Cardiac muscle cell (in vitro differentiated cells and primary cell): Measurements from ENCODE around the gene CDC14A. TPM values are rescaled to one million over a fixed set of nuclear protein-coding genes. Genes with fewer than 3 reads are reported as not detected.

Source experiments
- DNase-seq, 2 donors: peaks; one replicate each; pipeline versions ENCODE4 v3.0.0 to v3.0.0-alpha.2; 2010 to 2017; ENCODE audit warnings: low read depth in 1 of 2, low spot score in 1 of 2
- H3K27ac ChIP-seq: fragments of 200-600 bp; sonication (generic); 2 replicates; pipeline ENCODE4 v1.5.1; 2016
- H3K27me3 ChIP-seq: fragments of 200-600 bp; sonication (generic); 2 replicates; pipeline ENCODE4 v1.6.0; 2016; ENCODE audit warnings: control low read depth
- H3K36me3 ChIP-seq: fragments of 200-600 bp; sonication (generic); 2 replicates; pipeline ENCODE4 v1.5.1; 2016; ENCODE audit warnings: control low read depth
- H3K4me1 ChIP-seq: fragments of 200-600 bp; sonication (generic); 2 replicates; pipeline ENCODE4 v1.8.1; 2017; ENCODE audit warnings: low read depth, mild to moderate bottlenecking, mixed run types
- H3K4me3 ChIP-seq: fragments of 200-600 bp; sonication (generic); 2 replicates; pipeline ENCODE4 v1.5.1; 2016; ENCODE audit warnings: mild to moderate bottlenecking
- H3K9me3 ChIP-seq: fragments of 200-600 bp; sonication (generic); 2 replicates; pipeline ENCODE4 v1.5.1; 2017; ENCODE audit warnings: low read depth, mild to moderate bottlenecking, control low read depth
- polyA plus RNA-seq: library from polyadenylated mRNA; unstranded; fragments of >200 nt; fragmentation: Nextera tagmentation; extraction: Ambion mirVana; gene quantifications from 2 replicates; pipeline ENCODE4 v1.2.1, GENCODE V29; 2016
- total RNA-seq: library from RNA; depleted of rRNA; stranded (reverse); fragments of >200 nt; gene quantifications from 2 replicates; pipeline ENCODE4 v1.2.3, GENCODE V29; 2016
- TF ChIP-seq, protein P1 (sequence below): IDR thresholded peaks from 2 replicates; pipeline ENCODE4 v1.5.1; 2012; ENCODE audit warnings: low read depth, mild to moderate bottlenecking, low read length

The CDC14A gene
- total and polyA plus RNA-seq, 2 experiments from 2014 or later = 9.6 to 16.9 TPM

DNA sequence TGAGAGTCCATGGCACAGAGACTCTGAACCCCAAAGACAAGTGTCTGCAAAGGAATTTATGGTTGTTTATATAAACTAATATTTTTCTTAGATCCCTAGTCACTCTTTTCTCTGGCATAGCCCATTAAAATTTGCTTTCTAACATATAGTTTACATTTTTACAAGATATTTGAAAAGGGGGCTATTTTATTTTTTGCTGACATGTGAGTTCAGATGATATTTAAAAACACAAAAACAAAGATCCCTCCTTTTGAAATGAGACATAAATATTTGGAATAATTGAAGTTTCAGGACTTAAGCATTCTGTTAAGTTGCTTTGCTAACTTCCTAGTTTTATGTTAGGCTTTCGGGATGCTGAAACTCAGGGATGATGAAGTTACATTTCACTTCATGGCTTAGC is 86.1 kb downstream of the CDC14A start:
- Histone ChIP-seq H3K27me3 (no peaks in the 10 kb centered on the region), H3K36me3 (no peaks in the 10 kb centered on the region), H3K9me3 (no peaks in the 10 kb centered on the region), H3K4me3 (no peak overlapping the region), H3K4me1 (peaks cover 12% of the 10 kb centered on the region), H3K27ac (no peak overlapping the region)
- TF ChIP-seq, protein P1, sequence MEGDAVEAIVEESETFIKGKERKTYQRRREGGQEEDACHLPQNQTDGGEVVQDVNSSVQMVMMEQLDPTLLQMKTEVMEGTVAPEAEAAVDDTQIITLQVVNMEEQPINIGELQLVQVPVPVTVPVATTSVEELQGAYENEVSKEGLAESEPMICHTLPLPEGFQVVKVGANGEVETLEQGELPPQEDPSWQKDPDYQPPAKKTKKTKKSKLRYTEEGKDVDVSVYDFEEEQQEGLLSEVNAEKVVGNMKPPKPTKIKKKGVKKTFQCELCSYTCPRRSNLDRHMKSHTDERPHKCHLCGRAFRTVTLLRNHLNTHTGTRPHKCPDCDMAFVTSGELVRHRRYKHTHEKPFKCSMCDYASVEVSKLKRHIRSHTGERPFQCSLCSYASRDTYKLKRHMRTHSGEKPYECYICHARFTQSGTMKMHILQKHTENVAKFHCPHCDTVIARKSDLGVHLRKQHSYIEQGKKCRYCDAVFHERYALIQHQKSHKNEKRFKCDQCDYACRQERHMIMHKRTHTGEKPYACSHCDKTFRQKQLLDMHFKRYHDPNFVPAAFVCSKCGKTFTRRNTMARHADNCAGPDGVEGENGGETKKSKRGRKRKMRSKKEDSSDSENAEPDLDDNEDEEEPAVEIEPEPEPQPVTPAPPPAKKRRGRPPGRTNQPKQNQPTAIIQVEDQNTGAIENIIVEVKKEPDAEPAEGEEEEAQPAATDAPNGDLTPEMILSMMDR = no peak
- DNase-seq = no peak

DNA sequence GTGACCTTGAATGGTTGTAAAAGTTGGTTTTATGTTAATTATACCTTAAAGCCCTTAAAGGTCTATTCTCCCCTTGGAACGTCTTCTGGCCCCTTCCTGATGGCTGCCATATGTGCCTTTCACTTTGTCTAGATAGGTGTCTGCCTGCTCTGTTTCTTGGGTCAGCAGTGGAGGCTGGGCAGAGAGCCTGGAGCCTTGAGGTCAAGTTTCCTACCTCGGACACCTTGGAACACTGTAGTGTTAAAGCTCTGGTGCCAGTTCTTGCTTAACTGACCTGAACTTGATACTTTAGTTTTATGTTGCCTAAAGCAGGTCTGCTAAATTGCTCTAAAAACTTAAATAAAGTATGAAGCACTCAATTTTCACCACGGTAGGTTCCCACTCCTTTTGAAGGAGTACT is 86.5 kb downstream of the CDC14A start:
- Histone ChIP-seq H3K4me3 (no peak overlapping the region), H3K9me3 (no peaks in the 10 kb centered on the region), H3K27me3 (no peaks in the 10 kb centered on the region), H3K4me1 (peaks cover 12% of the 10 kb centered on the region), H3K27ac (peak overlapping the region; percentile 68), H3K36me3 (no peaks in the 10 kb centered on the region)
- TF ChIP-seq, protein P1 = no peak
- DNase-seq = no peak

DNA sequence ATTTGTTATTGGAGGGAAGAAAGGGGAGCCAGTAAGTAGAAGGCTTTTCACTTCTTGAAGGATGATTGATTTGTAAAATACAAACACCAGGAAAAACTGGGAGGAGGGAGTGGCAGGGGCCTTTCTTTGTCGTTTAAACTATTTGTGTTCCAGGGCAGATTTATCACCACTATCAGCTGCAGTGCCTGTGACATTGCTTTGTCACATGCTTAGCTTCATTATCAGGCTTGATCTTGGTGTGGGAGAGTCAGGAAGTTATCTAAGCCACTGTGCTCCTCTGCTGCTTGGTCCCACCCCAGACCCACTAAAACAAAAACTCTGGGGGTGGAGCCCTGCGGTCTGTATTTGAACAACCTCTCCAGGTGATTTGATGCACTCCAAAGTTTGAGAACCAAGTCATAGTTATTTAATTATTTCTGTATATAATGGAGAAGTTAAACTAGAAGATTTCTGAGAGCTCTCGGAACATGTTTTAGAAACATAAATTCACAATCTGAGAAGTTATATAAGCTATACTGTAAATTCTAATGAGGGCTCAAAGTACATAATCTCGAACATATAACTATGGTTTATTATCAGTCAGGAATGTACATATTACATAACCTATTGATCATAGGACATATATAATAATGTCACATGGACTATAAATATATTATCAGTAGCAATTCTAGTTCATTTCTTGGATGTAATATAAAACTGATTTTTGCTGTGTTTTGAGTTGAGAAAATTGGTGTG is 87.9 kb downstream of the CDC14A start:
- Histone ChIP-seq H3K4me3 (no peak overlapping the region), H3K36me3 (no peaks in the 10 kb centered on the region), H3K4me1 (peaks cover 12% of the 10 kb centered on the region), H3K9me3 (no peaks in the 10 kb centered on the region), H3K27ac (peak overlapping the region; percentile 68), H3K27me3 (no peaks in the 10 kb centered on the region)
- TF ChIP-seq, protein P1 = no peak
- DNase-seq = no peak

DNA sequence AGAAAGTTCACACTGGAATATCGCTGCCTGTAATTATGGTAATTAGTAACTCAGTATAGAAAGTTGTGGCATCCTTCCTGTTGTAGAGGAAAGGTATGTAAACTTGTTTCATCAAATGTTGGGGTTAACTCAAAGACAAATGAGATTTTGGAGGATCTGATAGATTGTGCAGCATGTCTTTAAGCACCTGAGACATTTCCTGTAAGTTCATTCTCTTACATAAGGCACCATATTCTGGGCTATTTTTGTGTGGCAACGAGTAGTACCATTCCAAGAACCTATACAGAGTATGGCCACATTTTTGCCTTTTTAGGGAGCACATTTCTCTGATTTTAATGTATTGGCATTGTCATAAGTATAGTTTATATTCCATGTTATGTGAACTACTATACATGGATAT is 88.8 kb downstream of the CDC14A start:
- DNase-seq = no peak
- Histone ChIP-seq H3K4me3 (no peak overlapping the region), H3K27me3 (no peaks in the 10 kb centered on the region), H3K9me3 (no peaks in the 10 kb centered on the region), H3K36me3 (no peaks in the 10 kb centered on the region), H3K4me1 (peaks cover 12% of the 10 kb centered on the region), H3K27ac (peak overlapping the region; percentile 68)
- TF ChIP-seq, protein P1 = no peak

DNA sequence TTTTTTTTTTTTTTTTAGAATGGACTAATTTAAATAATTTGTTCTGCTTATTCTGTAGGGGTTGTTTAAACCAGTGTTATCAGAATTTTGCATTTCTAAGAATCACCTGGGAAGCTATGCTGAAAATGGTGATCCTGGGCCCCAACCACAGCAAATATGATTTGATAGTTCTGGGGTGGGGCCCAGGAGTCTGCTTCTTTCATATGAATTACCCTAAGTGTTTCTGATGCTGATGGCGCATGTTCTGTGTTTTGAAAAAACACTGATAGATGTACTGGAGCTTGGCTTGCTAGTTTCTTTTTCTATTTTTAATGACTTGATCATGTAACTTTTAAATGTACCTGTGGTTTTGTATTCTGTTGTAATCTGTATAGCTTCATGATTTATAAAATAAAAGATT is 89.3 kb downstream of the CDC14A start:
- H3K36me3 ChIP-seq = no peaks in the 10 kb centered on the region
- DNase-seq = no peak
- peaks cover 12% of the 10 kb centered on the region for H3K4me1 ChIP-seq
- H3K4me3 ChIP-seq = no peak overlapping the region
- H3K27ac ChIP-seq = no peak overlapping the region
- TF ChIP-seq, protein P1 = no peak
- H3K9me3 ChIP-seq = no peaks in the 10 kb centered on the region
- no peaks in the 10 kb centered on the region for H3K27me3 ChIP-seq
